HepG2 (cell line): ENCODE results near the gene ARRDC1. TPM values are rescaled to one million over a fixed set of nuclear protein-coding genes. Genes with fewer than 3 reads are reported as not detected.

ENCODE experiments used
- ATAC-seq: fragments of 200-7000 bp; cut with Tn5 transposase; 3 replicates; pipeline ENCODE4 v1.9.1; 2020; ENCODE audit warnings: mild to moderate bottlenecking, moderate library complexity
- BruUV-seq: library from RNA; stranded (reverse); fragments of 400-500 nt; replicated peaks from 2 replicates; lab custom pipeline; 2021; lab: Mats Ljungman, UMichigan
- CTCF ChIA-PET: fragments of 300-600 bp; formaldehyde crosslinking; extraction: SDS; loops from one replicate; lab custom pipeline; 2021; ENCODE audit warnings: low total read pairs, inconsistent platforms, low intra/inter-chr PET ratio; lab: Yijun Ruan, JAX
- POLR2A ChIA-PET: fragments of 350-600 bp; sonication (Branson Sonifier 250); formaldehyde crosslinking; loops from one replicate; lab custom pipeline; 2020; ENCODE audit warnings: antibody characterized with exemption, inconsistent platforms; lab: Yijun Ruan, JAX
- DNase-seq: peaks from one replicate; pipeline ENCODE4 v3.0.0-alpha.2; 2015; ENCODE audit warnings: low spot score
- FAIRE-seq: peaks from 3 replicates; lab custom pipeline; 2011; peaks lifted over from hg19 to GRCh38; lab: Jason Lieb, UNC
- H2AFZ ChIP-seq: one replicate; pipeline ENCODE4 v1.6.1; 2011; ENCODE audit warnings: low read length, inconsistent platforms
- H3K27ac ChIP-seq: fragments of 300-600 bp; 3 replicates; pipeline ENCODE4 v1.8.0; 2011; ENCODE audit warnings: mixed run types, mild to moderate bottlenecking, mixed read lengths, low read length, inconsistent platforms; ENCODE audit not compliant: insufficient read depth; ENCODE audit errors: extremely low read length
- H3K27me3 ChIP-seq, 2 experiments: fragments of 200-600 bp in 1 of 2; 2 replicates in 1 of 2; 3 replicates in 1 of 2; pipeline versions ENCODE4 v1.6.0 to v1.8.0; 2011; ENCODE audit warnings: low read length in 2 of 2, mild to moderate bottlenecking in 2 of 2, moderate library complexity in 2 of 2, inconsistent platforms in 1 of 2; ENCODE audit not compliant: insufficient read depth in 2 of 2, control insufficient read depth in 1 of 2
- H3K36me3 ChIP-seq, 2 experiments: fragments of 200-600 bp in 1 of 2; replicated peaks in 1 of 2; 2 replicates in 1 of 2; 3 replicates in 1 of 2; pipeline versions ENCODE4 v1.5.1 to v1.8.0; 2011; ENCODE audit warnings: low read length in 2 of 2, inconsistent platforms in 1 of 2; ENCODE audit not compliant: insufficient read depth in 2 of 2, control insufficient read depth in 1 of 2
- H3K4me1 ChIP-seq: 2 replicates; pipeline ENCODE4 v1.5.1; 2012; ENCODE audit warnings: low read length, inconsistent platforms; ENCODE audit not compliant: insufficient read depth
- H3K4me2 ChIP-seq: 2 replicates; pipeline ENCODE4 v1.6.0; 2011; ENCODE audit warnings: low read depth, low read length, inconsistent platforms
- H3K4me3 ChIP-seq, 3 experiments: fragments of 200-600 bp in 1 of 3; sonication (generic), shearing (Covaris generic) in 1 of 3; replicated peaks in 1 of 3; 2 replicates each; pipeline ENCODE4 v1.5.1; 2011 to 2016; ENCODE audit warnings: low read length in 3 of 3, inconsistent platforms in 2 of 3, low read depth in 2 of 3, mild to moderate bottlenecking in 2 of 3, control low read depth in 1 of 3, mixed read lengths in 1 of 3; ENCODE audit not compliant: insufficient read depth in 1 of 3
- H3K79me2 ChIP-seq: one replicate; pipeline ENCODE4 v1.6.1; 2011; ENCODE audit warnings: low read length, inconsistent platforms; ENCODE audit not compliant: insufficient read depth
- H3K9ac ChIP-seq: 2 replicates; pipeline ENCODE4 v1.6.0; 2011; ENCODE audit warnings: mild to moderate bottlenecking, low read depth, low read length, inconsistent platforms; ENCODE audit not compliant: insufficient read depth
- H3K9me3 ChIP-seq: 2 replicates; pipeline ENCODE4 v1.5.1; 2012; ENCODE audit warnings: mild to moderate bottlenecking, low read length
- H4K20me1 ChIP-seq: 2 replicates; pipeline ENCODE4 v1.6.0; 2011; ENCODE audit warnings: inconsistent platforms, mild to moderate bottlenecking, low read length, moderate library complexity; ENCODE audit not compliant: insufficient read depth
- KDM3A ChIP-seq: IDR thresholded peaks from 2 replicates; pipeline ENCODE4 v1.6.1; 2018; ENCODE audit warnings: low read depth, missing compliant biosample characterization
- KLF11 ChIP-seq: IDR thresholded peaks from 2 replicates; pipeline ENCODE4 v1.6.1; 2016; ENCODE audit warnings: missing compliant biosample characterization
- ZBTB21 ChIP-seq: sonication (generic); formaldehyde crosslinking; IDR thresholded peaks from 2 replicates; pipeline ENCODE4 v1.4.0; 2020; ENCODE audit warnings: missing genetic modification reagents
- ZNF101 ChIP-seq: sonication (generic); formaldehyde crosslinking; IDR thresholded peaks from 2 replicates; pipeline ENCODE4 v1.4.0; 2020; ENCODE audit warnings: mild to moderate bottlenecking, low read depth, missing genetic modification reagents, borderline replicate concordance
- ZNF441 ChIP-seq: sonication (generic); formaldehyde crosslinking; IDR thresholded peaks from 2 replicates; pipeline ENCODE4 v1.7.0; 2021; ENCODE audit warnings: missing genetic modification reagents, borderline replicate concordance
- ZNF7 ChIP-seq: IDR thresholded peaks from 2 replicates; pipeline ENCODE4 v1.6.1; 2016; ENCODE audit warnings: missing biosample characterization, missing genetic modification reagents
- WGBS: methylation state at CpG from one replicate; pipeline ENCODE4 v1.1.6; 2017; ENCODE audit warnings: low lambda C conversion rate; 5-methylcytosine and 5-hydroxymethylcytosine counted together
- in situ Hi-C: cut with HindIII; loops from 2 replicates; pipeline ENCODE4 v1.10.0; 2017; ENCODE audit warnings: low pct_unique_long_range_greater_than_20kb; ENCODE audit not compliant: extremely low pct_ligation_motif_present
- intact Hi-C: fragments of 100-400 bp; cut with micrococcal nuclease; formaldehyde crosslinking; loops from one replicate; pipeline ENCODE4 v1.10.0; 2022; ENCODE audit not compliant: unreplicated experiment
- polyA plus RNA-seq, 8 experiments: library from polyadenylated mRNA; depleted of rRNA in 3 of 8; stranded (reverse) in 7 of 8; unstranded in 1 of 8; fragments of >200 nt; fragmentation: Illumina TruSeq in 4 of 8; extraction: Trizol in 4 of 8; gene quantifications; 2 replicates each; pipeline versions ENCODE4 v1.2.1 to v1.2.3, GENCODE V29; 2011 to 2016; ENCODE audit warnings: low read depth in 4 of 8, missing spikeins in 1 of 8, mixed read lengths in 1 of 8; ENCODE audit not compliant: insufficient read depth in 1 of 8
- total RNA-seq, 5 experiments: library from RNA; depleted of rRNA; stranded (reverse); fragments of >200 nt; fragmentation: Illumina TruSeq; extraction: Trizol; gene quantifications; 2 replicates each; pipeline ENCODE4 v1.2.3, GENCODE V29; 2016; ENCODE audit warnings: low read depth in 1 of 5
- TF ChIP-seq, protein P1 (sequence below): sonication (generic); formaldehyde crosslinking; IDR thresholded peaks from 2 replicates; pipeline ENCODE4 v1.4.0; 2020; ENCODE audit warnings: mild to moderate bottlenecking, missing genetic modification reagents, borderline replicate concordance
- TF ChIP-seq, protein P2 (sequence below): sonication (generic); formaldehyde crosslinking; conservative IDR thresholded peaks from 2 replicates; pipeline ENCODE4 v1.4.0; 2020; ENCODE audit warnings: missing genetic modification reagents
- TF ChIP-seq, protein P3 (sequence below): sonication (generic); formaldehyde crosslinking; IDR thresholded peaks from 2 replicates; pipeline ENCODE4 v1.8.0; 2022; ENCODE audit warnings: missing genetic modification reagents, mild to moderate bottlenecking, borderline replicate concordance
- TF ChIP-seq, protein P4 (sequence below): sonication (generic); formaldehyde crosslinking; IDR thresholded peaks from 2 replicates; pipeline ENCODE4 v1.8.1; 2022; ENCODE audit warnings: low read depth, mild to moderate bottlenecking, missing genetic modification reagents
- TF ChIP-seq, protein P5 (sequence below): IDR thresholded peaks from 2 replicates; pipeline ENCODE4 v1.6.1; 2016; ENCODE audit warnings: missing compliant biosample characterization, missing genetic modification reagents, borderline replicate concordance

Gene ARRDC1
- total and polyA plus RNA-seq, 2 of the 13 experiments (the other 11 are each of a cell fraction or from before 2014, with no cell fraction given): 21.7 to 44.4 TPM

DNA sequence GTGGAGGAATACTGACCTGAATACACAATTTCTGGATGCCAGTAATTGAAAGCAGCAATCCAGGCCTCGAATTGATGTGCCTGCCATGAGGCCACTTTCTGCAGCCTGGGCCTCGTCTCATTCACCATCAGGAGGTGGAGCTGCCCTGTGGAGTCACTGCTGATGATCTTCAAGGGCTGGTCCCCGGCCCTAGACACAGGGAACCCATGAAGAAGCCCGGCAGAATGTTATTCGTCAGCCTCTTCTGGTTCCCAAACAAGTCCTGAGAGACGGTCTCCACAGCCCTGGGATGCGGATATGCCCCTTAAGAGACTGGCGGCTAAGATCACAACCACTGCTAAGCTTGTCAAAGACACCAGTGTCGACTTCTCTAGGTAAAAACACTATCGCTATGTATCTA lies 31.3 kb upstream of the ARRDC1 start:
- Histone ChIP-seq H3K9me3 (no peaks in the 10 kb centered on the region), H3K79me2 (peaks cover 33% of the 10 kb centered on the region), H3K27me3 (no peaks in the 10 kb centered on the region), H3K36me3 (peaks cover 16 to 46% of the 10 kb centered on the region in 2 experiments; a peak in 4 of 5 replicates), H3K27ac (no peak overlapping the region), H2AFZ (no peak overlapping the region), H4K20me1 (no peaks in the 10 kb centered on the region; the same call in 1 of the 2 replicates)
- intact Hi-C loops (no loop called here), in situ Hi-C loops (no loop called here)
- CTCF ChIA-PET: no interaction called here
- no peak for DNase-seq
- BruUV-seq: no TSS peak
- POLR2A ChIA-PET: no interaction called here
- TF ChIP-seq, protein P1, sequence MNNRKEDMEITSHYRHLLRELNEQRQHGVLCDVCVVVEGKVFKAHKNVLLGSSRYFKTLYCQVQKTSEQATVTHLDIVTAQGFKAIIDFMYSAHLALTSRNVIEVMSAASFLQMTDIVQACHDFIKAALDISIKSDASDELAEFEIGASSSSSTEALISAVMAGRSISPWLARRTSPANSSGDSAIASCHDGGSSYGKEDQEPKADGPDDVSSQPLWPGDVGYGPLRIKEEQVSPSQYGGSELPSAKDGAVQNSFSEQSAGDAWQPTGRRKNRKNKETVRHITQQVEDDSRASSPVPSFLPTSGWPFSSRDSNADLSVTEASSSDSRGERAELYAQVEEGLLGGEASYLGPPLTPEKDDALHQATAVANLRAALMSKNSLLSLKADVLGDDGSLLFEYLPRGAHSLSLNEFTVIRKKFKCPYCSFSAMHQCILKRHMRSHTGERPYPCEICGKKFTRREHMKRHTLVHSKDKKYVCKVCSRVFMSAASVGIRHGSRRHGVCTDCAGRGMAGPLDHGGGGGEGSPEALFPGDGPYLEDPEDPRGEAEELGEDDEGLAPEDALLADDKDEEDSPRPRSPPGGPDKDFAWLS: no peak
- TF ChIP-seq, all 625 proteins: peak for 0
- ATAC-seq (no peak), FAIRE-seq (no peak)
- no peak overlapping the region for H3K4me3 ChIP-seq
- H3K4me2 ChIP-seq: no peak overlapping the region
- no peak overlapping the region for H3K9ac ChIP-seq
- WGBS: 96% methylated on average over 7 of the region's 10 CpGs
- H3K4me1 ChIP-seq: peaks cover 20% of the 10 kb centered on the region

DNA sequence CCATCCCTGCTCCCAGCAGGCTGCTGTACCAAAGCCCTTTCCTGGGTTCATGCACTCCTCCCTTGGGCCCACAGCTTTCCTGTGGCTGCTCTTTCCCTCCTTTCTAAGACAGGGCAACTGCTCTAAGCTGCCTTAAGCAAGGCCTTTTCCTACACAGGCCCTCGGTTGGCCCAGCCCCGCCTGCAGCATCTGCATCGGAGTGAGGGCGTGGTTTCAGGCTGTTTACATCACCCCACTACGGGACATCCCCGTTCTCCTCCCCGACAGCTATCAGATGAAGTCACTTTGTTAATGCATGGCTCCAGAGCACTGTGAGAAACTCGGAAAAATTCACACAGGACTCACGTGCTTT lies 30.1 kb upstream of the ARRDC1 start:
- DNase-seq (no peak), FAIRE-seq (no peak), ATAC-seq (no peak)
- peaks cover 16 to 45% of the 10 kb centered on the region in 2 experiments; a peak in 4 of 5 replicates for H3K36me3 ChIP-seq
- in situ Hi-C loops (no loop called here), intact Hi-C loops (no loop called here)
- 93% methylated on average over 9 of the region's 9 CpGs for WGBS
- H4K20me1 ChIP-seq: no peaks in the 10 kb centered on the region; the same call in 1 of the 2 replicates
- H3K27ac ChIP-seq: no peak overlapping the region
- BruUV-seq: no TSS peak
- H3K27me3 ChIP-seq: no peaks in the 10 kb centered on the region
- H3K4me3 ChIP-seq: no peak overlapping the region
- ChIA-PET POLR2A (no interaction called here), CTCF (no interaction called here)
- H3K9me3 ChIP-seq: no peaks in the 10 kb centered on the region
- H3K9ac ChIP-seq: no peak overlapping the region
- H3K4me1 ChIP-seq: peaks cover 29% of the 10 kb centered on the region
- no peak overlapping the region for H3K4me2 ChIP-seq
- peaks cover 28% of the 10 kb centered on the region for H3K79me2 ChIP-seq
- H2AFZ ChIP-seq: no peak overlapping the region
- TF ChIP-seq, protein P2, sequence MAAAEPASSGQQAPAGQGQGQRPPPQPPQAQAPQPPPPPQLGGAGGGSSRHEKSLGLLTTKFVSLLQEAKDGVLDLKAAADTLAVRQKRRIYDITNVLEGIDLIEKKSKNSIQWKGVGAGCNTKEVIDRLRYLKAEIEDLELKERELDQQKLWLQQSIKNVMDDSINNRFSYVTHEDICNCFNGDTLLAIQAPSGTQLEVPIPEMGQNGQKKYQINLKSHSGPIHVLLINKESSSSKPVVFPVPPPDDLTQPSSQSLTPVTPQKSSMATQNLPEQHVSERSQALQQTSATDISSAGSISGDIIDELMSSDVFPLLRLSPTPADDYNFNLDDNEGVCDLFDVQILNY (CRISPR knock-in tag): no peak
- no peak for TF ChIP-seq ZNF101 (CRISPR knock-in tag)
- TF ChIP-seq KLF11 (CRISPR knock-in tag): no peak
- no peak for TF ChIP-seq ZNF441
- no peak for TF ChIP-seq ZBTB21 (CRISPR knock-in tag)
- TF ChIP-seq KDM3A (CRISPR knock-in tag): no peak
- TF ChIP-seq, protein P3, sequence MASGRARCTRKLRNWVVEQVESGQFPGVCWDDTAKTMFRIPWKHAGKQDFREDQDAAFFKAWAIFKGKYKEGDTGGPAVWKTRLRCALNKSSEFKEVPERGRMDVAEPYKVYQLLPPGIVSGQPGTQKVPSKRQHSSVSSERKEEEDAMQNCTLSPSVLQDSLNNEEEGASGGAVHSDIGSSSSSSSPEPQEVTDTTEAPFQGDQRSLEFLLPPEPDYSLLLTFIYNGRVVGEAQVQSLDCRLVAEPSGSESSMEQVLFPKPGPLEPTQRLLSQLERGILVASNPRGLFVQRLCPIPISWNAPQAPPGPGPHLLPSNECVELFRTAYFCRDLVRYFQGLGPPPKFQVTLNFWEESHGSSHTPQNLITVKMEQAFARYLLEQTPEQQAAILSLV (CRISPR knock-in tag): no peak
- TF ChIP-seq, protein P4, sequence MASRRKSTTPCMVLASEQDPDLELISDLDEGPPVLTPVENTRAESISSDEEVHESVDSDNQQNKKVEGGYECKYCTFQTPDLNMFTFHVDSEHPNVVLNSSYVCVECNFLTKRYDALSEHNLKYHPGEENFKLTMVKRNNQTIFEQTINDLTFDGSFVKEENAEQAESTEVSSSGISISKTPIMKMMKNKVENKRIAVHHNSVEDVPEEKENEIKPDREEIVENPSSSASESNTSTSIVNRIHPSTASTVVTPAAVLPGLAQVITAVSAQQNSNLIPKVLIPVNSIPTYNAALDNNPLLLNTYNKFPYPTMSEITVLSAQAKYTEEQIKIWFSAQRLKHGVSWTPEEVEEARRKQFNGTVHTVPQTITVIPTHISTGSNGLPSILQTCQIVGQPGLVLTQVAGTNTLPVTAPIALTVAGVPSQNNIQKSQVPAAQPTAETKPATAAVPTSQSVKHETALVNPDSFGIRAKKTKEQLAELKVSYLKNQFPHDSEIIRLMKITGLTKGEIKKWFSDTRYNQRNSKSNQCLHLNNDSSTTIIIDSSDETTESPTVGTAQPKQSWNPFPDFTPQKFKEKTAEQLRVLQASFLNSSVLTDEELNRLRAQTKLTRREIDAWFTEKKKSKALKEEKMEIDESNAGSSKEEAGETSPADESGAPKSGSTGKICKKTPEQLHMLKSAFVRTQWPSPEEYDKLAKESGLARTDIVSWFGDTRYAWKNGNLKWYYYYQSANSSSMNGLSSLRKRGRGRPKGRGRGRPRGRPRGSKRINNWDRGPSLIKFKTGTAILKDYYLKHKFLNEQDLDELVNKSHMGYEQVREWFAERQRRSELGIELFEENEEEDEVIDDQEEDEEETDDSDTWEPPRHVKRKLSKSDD (CRISPR knock-in tag): no peak
- TF ChIP-seq, protein P5, sequence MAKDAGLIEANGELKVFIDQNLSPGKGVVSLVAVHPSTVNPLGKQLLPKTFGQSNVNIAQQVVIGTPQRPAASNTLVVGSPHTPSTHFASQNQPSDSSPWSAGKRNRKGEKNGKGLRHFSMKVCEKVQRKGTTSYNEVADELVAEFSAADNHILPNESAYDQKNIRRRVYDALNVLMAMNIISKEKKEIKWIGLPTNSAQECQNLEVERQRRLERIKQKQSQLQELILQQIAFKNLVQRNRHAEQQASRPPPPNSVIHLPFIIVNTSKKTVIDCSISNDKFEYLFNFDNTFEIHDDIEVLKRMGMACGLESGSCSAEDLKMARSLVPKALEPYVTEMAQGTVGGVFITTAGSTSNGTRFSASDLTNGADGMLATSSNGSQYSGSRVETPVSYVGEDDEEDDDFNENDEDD (CRISPR knock-in tag): no peak
- no peak for TF ChIP-seq ZNF7 (CRISPR knock-in tag)
